HG02981 (cell line): Measurements from ENCODE around the gene ADIRF.
"Not testable (repeated sequence)": the region's sequence is repeated elsewhere in the genome, so short reads cannot be mapped to it uniquely, and the experiment has no call there.

ENCODE experiments used
- ATAC-seq: cut with Tn5 transposase; IDR thresholded peaks from one replicate; pipeline ENCODE4 v1.9.1; 2021; ENCODE audit warnings: mild to moderate bottlenecking, moderate library complexity; ENCODE audit not compliant: unreplicated experiment

ADIRF gene

GRCh38 chr10:86945361-86946212 lies 22.7 kb upstream of the ADIRF start:
- ATAC-seq = no peak

DNA sequence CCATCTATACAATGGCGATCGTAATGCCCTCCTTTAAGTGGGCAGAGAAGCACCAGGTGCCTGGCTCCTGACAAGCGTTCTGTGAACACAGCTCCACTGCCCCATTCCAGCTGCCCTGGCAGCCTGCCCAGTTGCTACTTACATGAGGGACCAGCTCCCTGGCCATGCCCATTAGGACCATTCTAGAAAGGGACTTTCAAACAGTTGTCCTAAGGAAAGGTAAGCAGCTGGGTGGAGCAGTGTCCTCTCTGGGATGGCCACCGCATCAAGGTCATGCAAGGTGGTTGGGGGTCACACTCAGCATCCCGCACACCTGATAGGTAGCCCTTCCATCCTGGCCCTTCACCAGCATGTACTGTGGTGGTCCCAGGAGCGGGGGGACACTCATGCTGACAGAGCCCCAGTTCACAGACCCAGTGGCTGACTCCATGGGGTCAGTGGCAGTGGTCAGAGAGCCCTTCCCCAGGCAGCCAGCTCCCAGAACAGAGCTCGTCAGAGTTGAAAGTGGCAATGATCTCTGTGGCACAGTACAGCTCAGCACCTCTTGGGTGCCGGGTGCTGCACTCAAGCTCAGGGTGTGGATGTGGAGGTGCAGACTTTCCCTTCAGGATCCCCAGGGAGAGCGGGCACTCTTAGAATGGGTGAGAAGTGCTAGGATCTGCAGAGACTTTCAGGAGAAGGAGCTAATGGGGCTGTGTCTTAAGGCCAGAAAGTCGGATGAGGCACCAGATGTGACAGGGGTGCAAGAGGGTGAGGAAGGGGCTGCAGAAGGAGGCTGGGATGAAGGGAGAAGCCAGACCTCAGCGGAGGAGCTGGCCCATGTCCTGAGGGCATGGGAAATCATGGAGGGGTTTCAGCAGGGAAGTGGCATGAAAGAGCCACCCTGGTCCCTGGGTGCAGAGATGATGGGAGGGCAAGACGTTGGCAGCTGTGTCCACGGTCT lies 21.8 kb upstream of the ADIRF start:
- ATAC-seq = no peak

DNA sequence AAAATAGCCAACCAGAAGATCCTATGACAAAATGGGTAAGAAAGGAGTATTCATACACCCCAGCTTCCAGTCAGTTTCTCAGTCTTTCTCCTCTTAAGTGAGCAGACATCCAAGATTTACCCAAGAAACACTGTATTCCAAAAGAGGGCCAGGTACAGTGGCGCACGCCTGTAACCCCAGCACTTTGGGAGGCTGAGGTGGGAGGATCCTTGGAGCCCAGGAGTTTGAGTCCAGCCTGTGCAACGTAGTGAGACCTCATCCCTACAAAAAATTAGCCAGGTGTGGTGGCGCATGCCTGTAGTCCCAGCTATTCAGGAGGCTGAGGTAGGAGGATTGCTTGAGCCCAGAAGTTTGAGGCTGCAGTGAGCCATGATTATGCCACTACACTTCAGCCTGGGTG lies 20.5 kb upstream of the ADIRF start:
- not testable (repeated sequence) for ATAC-seq

DNA sequence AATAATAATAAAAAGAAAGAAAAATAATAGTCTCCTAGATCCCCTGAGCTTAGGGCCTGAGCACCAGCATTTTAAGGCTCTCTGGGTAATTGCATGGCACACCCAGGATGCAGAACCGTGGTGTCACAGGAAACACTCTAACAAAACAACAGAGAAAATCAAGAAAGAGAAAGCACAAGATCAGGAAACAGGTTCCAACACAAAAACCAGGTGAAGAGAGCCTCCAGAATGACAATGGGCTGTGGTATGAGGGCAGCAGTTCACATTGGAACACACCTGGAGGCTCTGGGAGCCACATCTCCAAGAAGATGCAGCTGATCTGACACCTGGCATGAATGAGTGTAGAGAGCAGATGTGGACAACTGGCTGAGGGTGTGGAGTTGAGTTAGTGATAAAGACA lies 17.9 kb upstream of the ADIRF start:
- ATAC-seq = no peak

DNA sequence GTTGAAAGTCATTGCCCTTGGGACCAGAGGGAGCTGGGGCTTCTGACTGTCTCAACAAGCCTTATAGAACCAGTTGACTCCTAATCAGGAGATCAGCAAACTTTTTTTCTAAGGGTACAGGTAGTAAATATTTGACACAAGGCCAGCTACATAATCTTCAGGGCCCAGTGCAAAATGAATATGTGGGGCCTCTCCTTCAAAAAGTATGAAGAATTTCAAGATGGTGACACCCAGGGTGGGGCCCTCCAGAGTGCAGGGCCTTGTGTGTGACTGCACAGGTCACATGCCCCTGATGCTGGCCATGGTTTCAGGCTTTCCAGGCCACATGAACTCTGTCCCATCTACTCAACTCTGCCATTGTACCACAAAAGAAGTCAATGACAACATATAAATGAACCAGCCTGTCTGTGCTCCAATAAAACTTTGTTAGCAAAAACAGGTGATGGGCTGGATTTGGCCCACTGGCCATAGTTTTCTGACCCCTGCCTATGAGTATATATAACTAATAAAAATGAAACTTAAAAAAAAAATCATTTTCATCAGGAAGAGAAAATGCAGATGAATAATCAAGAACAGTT lies 17.0 kb upstream of the ADIRF start:
- ATAC-seq = no peak

- no peak for ATAC-seq
These were observed 16.2 kb upstream of the ADIRF start for GRCh38 chr10:86952106-86952505.

- ATAC-seq = not testable (repeated sequence)
These were observed 15.6 kb upstream of the ADIRF start for GRCh38 chr10:86952697-86953096.

DNA sequence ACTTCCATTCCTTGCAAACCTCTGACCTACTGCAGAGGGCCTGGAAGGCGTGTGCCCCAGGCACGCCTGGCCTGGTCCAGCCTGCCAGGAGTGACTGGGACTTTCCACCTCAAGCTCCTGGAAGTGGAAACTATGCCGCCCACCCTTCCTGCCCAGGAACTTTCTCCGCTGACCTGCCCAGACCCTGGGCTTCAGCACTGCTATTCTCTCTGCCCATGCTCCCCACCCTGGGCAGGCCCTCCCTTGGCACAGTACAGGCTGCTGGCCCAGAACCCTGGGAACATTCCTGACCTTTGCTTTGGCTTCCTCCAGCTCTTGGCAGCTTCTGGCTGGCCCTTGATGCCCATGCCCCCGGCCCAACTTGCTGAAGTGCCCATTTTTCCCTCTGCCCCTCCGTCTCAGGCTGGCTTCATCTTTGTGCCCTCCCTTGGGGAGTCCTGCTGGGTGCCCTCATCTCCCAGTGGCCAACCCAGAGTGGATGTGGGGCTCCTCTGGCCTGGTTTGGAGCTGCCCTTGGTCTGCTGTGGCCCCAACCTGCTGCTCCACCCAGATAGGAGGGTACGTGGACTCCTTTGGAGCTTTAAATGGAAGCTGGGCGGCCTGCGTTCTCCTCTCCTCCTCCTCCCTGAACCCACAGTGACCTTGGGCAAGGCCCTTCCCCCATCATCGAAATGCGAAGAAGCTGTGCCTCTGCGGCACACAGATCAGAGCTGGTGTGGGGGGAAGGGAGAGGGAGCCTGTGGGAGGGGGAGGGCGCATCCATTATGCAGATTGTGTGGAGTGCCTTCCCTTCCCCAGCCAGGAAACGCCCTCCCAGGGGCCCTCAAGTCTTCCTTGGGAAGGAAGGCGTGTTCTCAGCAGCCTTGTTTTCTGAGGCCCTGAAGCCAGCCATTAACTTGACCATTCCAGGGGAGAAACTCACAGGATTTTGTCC lies 14.3 kb upstream of the ADIRF start:
- ATAC-seq = no peak

DNA sequence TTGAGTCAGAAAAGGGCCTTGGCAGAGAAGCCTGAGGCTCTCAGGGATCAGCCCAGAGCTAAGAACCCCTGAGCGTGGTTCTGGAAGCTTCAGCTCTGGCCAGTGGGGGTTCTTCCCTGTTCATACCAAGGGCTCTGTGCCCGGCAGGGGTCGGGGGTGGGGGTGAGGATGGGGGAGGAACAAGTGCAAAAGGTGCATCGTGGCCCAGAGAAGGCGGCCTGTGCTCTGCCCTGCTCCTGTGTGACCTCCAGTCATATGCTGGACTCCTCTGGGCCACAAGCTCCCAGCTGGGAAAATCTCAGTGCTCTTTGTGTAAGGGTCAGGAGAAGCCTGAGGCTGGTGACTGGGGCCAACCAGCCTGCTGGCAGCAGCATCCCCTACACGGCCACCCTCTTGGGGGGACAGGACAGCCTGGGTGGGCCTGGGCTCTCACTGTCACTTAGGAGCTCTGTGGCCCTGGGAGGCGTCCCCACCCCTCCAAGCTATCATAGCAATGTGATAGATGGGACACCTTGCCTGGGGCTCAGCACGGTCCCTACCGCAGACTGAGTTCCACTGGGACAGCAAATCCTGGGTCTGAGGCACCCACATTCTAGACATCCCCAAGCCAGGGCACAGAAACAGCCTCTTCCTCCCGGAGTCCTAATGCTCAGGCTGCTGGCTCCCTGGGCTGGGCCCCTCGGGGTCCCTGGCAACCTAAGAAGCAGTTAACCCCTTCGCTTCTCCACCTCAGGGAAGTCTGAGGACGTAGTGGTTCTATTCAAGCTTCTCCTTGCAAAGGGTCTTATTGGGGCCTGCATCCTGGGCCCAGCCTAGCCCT lies 13.4 kb upstream of the ADIRF start:
- ATAC-seq = no peak

GRCh38 chr10:86955501-86956194 lies 12.6 kb upstream of the ADIRF start:
- no peak for ATAC-seq

DNA sequence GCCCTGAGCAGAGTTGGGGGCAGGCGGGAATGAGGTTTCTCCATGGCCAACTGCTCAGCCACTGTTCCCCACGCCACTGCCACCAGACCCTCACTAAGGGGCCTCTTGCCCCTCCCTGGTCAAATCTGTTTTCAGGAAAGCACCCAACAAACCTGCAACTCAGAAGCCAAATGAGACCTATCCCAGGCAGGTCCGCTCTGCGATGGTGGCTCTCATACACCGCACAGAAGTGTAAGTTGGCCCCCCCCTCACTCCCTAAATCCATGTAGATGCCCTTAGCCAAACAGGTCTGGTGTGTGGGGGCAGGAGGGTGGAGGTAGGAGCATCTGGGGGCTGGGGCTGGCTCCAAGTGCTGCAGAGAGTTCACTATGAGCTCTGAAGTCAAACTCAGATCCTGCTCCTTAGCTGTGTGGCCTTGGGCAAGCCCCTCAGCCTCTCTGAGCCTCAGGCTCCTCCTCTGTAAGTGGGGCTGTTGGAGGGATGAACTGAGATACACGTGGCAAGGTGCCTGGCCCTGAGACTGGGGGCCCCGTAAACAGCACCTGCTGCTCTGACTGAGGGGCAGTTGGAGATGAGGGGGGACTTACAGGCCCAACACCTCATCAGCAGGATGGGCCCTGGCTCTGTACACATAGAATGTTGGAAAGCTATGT lies 12.0 kb upstream of the ADIRF start:
- ATAC-seq = no peak

- ATAC-seq = no peak
These were observed 11.3 kb upstream of the ADIRF start for GRCh38 chr10:86956848-86957448.

- no peak for ATAC-seq
These were observed 10.7 kb upstream of the ADIRF start, which contains the start of gene MMRN2 for GRCh38 chr10:86957471-86958115. TSS of gene MMRN2 (minus strand) at chr10:86957615. CDS start at chr10:86957541, 74 bp downstream.

DNA sequence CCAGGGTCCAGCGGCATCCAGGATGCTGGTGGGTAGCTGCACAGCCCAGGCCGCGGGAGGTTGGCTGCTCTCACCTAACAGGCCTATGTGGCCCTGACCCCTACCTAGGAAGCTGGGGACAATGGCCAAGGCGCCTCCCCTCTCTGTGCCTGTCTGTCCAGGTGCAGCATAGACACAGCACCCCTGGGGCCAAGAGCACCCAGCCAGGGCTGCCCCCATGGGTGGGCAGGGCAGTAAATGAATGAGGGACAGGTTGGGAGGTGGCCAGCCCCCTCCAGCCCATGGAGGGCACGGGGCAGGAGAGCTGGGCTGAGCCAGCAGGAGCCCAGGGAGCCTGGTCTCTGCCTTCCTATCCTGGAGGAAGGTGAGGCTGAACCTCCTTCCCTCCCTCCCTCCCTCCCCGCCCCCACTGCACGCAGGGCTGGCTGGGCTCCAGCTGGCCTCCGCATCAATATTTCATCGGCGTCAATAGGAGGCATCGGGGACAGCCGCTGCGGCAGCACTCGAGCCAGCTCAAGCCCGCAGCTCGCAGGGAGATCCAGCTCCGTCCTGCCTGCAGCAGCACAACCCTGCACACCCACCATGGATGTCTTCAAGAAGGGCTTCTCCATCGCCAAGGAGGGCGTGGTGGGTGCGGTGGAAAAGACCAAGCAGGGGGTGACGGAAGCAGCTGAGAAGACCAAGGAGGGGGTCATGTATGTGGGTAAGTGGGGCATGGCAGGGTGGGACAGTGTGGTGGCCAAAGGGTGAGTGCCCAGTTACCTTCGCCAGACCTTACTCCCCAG lies 10.0 kb upstream of the ADIRF start, which contains the start of gene SNCG:
TSS of gene SNCG (plus strand) at position 484 of the 785 bp plus-strand sequence. CDS start at position 583, 99 bp downstream.
- no peak for ATAC-seq

GRCh38 chr10:86958901-86959736 lies 9.2 kb upstream of the ADIRF start:
- ATAC-seq = no peak

DNA sequence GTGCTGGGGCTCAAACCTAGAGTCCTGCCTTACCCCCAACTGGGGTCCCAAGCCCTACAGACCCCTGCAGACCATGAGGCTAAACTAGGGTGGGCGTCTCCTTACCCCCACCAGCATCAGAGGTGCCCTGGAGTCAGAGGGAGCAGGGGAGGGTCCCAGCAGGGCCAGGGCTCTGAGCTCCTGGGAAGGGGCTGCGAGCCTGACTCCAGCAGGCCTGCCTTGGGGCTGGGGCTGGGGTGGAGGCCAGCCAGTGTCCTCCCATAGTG lies 8.6 kb upstream of the ADIRF start:
- ATAC-seq = no peak
